ENCODE data around the gene NGFR. TPM values are rescaled to one million over a fixed set of nuclear protein-coding genes. Genes with fewer than 3 reads are reported as not detected.

The NGFR gene
- total RNA-seq, 1 experiment from 2014 or later: 60.6 TPM

DNA sequence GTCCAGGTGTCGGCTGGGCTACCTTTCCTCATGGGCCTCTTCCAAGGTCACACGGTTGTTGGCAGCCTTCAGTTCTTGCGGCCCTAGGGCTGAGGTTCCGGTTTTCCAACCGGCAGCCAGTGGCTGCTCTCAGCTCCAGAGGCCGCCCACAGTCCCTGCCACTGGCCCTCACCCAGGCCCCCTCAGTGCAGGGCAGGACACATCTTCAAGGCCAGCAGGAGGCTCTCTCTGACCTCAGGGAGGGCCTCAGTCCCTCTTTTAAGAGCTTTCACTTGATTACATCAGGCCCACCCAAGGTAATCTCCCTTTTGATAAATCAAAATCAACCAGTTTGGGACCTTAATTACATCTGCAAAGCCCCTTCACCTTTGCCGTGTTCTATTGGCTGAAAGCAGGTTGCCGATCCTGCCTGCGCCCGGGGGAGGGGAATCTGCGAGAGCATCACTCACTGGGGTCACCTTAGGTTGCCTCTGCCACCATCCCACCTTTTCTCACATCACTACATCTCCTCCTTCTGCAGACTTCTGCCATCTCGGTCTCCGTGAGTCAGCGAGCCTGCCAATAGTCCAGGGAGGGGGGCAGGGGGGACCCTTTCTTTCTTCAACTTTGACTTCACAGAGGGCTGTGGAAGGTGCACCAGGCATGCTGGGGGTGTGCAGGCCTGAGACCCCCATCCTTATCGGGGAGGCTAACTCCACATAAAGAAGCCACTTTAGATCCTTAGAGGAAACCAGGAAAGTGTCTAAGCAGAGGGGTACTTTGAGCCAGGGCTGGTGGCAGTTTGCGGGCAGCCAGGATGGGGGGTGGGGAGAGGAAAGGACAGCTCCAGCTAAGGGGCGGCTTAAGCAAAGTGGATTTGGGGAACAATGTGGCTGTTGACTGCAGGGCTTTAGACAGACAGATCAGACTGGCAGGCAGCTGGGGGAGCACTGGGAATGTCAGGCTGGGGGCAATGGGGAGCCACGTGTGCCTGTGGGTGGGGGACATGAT lies 51.7 kb downstream of the NGFR start:
- ChIA-PET CTCF (no interaction called here), POLR2A (ENCODE audit: low non-redundant PET) (no interaction called here)
- no peak for DNase-seq (ENCODE audit: low spot score)
- Histone ChIP-seq H3K27ac (ENCODE audit: low read depth, low read length, poor library complexity, severe bottlenecking) (no peak overlapping the region), H3K4me1 (ENCODE audit: insufficient read depth, low read length, poor library complexity, severe bottlenecking) (no peaks in the 10 kb centered on the region), H3K9me3 (ENCODE audit: low read depth, low read length, poor library complexity, severe bottlenecking) (no peaks in the 10 kb centered on the region), H3K36me3 (ENCODE audit: insufficient read depth, low read length, poor library complexity, severe bottlenecking) (no peaks in the 10 kb centered on the region), H3K4me3 (ENCODE audit: low read depth, low read length, poor library complexity, severe bottlenecking) (no peak overlapping the region), H3K27me3 (replicated peaks; ENCODE audit: insufficient read depth, low read depth, low read length, poor library complexity) (no peaks in the 10 kb centered on the region)
- intact Hi-C loops (cut with micrococcal nuclease; ENCODE audit: unreplicated experiment): no loop called here
- BruUV-seq (replicated peaks): no TSS peak
- TF ChIP-seq, protein P1, sequence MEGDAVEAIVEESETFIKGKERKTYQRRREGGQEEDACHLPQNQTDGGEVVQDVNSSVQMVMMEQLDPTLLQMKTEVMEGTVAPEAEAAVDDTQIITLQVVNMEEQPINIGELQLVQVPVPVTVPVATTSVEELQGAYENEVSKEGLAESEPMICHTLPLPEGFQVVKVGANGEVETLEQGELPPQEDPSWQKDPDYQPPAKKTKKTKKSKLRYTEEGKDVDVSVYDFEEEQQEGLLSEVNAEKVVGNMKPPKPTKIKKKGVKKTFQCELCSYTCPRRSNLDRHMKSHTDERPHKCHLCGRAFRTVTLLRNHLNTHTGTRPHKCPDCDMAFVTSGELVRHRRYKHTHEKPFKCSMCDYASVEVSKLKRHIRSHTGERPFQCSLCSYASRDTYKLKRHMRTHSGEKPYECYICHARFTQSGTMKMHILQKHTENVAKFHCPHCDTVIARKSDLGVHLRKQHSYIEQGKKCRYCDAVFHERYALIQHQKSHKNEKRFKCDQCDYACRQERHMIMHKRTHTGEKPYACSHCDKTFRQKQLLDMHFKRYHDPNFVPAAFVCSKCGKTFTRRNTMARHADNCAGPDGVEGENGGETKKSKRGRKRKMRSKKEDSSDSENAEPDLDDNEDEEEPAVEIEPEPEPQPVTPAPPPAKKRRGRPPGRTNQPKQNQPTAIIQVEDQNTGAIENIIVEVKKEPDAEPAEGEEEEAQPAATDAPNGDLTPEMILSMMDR (conservative IDR thresholded peaks at IDR 0.05; ENCODE audit: low read depth, low read length): no peak
- no peak for TF ChIP-seq EZH2 (IDR thresholded peaks at IDR 0.05; ENCODE audit: borderline replicate concordance, low read depth, low read length, poor library complexity, severe bottlenecking)

DNA sequence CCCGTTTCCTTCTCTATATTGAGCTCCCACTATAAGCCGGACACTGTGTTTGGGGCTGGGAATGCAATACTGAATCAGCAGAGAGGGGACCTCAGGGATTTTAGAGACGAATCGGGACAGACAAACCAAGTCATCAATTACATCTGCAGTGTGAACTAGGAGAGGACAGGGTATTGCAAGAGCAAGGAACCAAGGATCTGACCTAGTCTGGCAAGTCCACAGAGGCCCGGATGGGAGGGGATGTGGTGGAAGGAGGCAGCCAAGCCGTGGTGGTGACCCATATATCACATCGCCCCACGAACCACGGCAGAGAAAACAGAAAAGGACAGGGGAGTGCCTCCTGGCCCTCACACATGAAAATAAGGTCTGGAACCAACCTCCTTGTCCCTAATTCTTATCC lies 52.5 kb downstream of the NGFR start:
- intact Hi-C loops (cut with micrococcal nuclease; ENCODE audit: unreplicated experiment): no loop called here
- Histone ChIP-seq H3K4me3 (ENCODE audit: low read depth, low read length, poor library complexity, severe bottlenecking) (no peak overlapping the region), H3K9me3 (ENCODE audit: low read depth, low read length, poor library complexity, severe bottlenecking) (no peaks in the 10 kb centered on the region), H3K4me1 (ENCODE audit: insufficient read depth, low read length, poor library complexity, severe bottlenecking) (no peaks in the 10 kb centered on the region), H3K27me3 (replicated peaks; ENCODE audit: insufficient read depth, low read depth, low read length, poor library complexity) (no peaks in the 10 kb centered on the region), H3K36me3 (ENCODE audit: insufficient read depth, low read length, poor library complexity, severe bottlenecking) (no peaks in the 10 kb centered on the region), H3K27ac (ENCODE audit: low read depth, low read length, poor library complexity, severe bottlenecking) (no peak overlapping the region)
- ChIA-PET CTCF (no interaction called here), POLR2A (ENCODE audit: low non-redundant PET) (no interaction called here)
- no peak for DNase-seq (ENCODE audit: low spot score)
- BruUV-seq (replicated peaks): no TSS peak
- TF ChIP-seq, protein P1 (conservative IDR thresholded peaks at IDR 0.05; ENCODE audit: low read depth, low read length): no peak
- TF ChIP-seq EZH2 (IDR thresholded peaks at IDR 0.05; ENCODE audit: borderline replicate concordance, low read depth, low read length, poor library complexity, severe bottlenecking): no peak

- no TSS peak for BruUV-seq (replicated peaks)
- Histone ChIP-seq H3K4me1 (ENCODE audit: insufficient read depth, low read length, poor library complexity, severe bottlenecking) (no peaks in the 10 kb centered on the region), H3K27me3 (replicated peaks; ENCODE audit: insufficient read depth, low read depth, low read length, poor library complexity) (no peaks in the 10 kb centered on the region), H3K36me3 (ENCODE audit: insufficient read depth, low read length, poor library complexity, severe bottlenecking) (no peaks in the 10 kb centered on the region), H3K4me3 (ENCODE audit: low read depth, low read length, poor library complexity, severe bottlenecking) (no peak overlapping the region), H3K27ac (ENCODE audit: low read depth, low read length, poor library complexity, severe bottlenecking) (no peak overlapping the region), H3K9me3 (ENCODE audit: low read depth, low read length, poor library complexity, severe bottlenecking) (no peaks in the 10 kb centered on the region)
- no peak for TF ChIP-seq EZH2 (IDR thresholded peaks at IDR 0.05; ENCODE audit: borderline replicate concordance, low read depth, low read length, poor library complexity, severe bottlenecking)
- TF ChIP-seq, protein P1 (conservative IDR thresholded peaks at IDR 0.05; ENCODE audit: low read depth, low read length): no peak
- DNase-seq (ENCODE audit: low spot score): no peak
- POLR2A ChIA-PET (ENCODE audit: low non-redundant PET): no interaction called here
- CTCF ChIA-PET: no interaction called here
- intact Hi-C loops (cut with micrococcal nuclease; ENCODE audit: unreplicated experiment): no loop called here
Observed at GRCh38 chr17:49548051-49548505, 53.0 kb downstream of the NGFR start.
